OCI-LY7 (cell line): ENCODE data around the gene TGM2. TPM values are rescaled to one million over a fixed set of nuclear protein-coding genes. Genes with fewer than 3 reads are reported as not detected.

ENCODE experiments used
- BruUV-seq: library from RNA; stranded (reverse); fragments of 400-500 nt; replicated peaks from 2 replicates; lab custom pipeline; 2021; lab: Mats Ljungman, UMichigan
- CTCF ChIA-PET: fragments of 300-600 bp; sonication (Branson Sonifier 250); formaldehyde crosslinking; loops from one replicate; lab custom pipeline; 2022; ENCODE audit warnings: antibody characterized with exemption; ENCODE audit not compliant: unreplicated experiment; lab: Charles Lee
- POLR2A ChIA-PET: fragments of 300-600 bp; sonication (Branson Sonifier 250); formaldehyde crosslinking; loops from one replicate; lab custom pipeline; 2022; ENCODE audit warnings: antibody characterized with exemption; lab: Charles Lee
- DNase-seq: peaks from one replicate; pipeline ENCODE4 v3.0.0-alpha.2; 2015; ENCODE audit warnings: low spot score
- H2AFZ ChIP-seq: fragments of 200-600 bp; sonication (generic), shearing (Covaris generic); 2 replicates; pipeline ENCODE4 v1.6.1; 2014; ENCODE audit warnings: mild to moderate bottlenecking, antibody characterized with exemption, low read length, moderate library complexity
- H3K27ac ChIP-seq: fragments of 200-600 bp; sonication (generic); 2 replicates; pipeline ENCODE4 v1.5.1; 2014; ENCODE audit warnings: mixed run types, low read depth, mild to moderate bottlenecking, moderate library complexity, low read length, inconsistent platforms; ENCODE audit not compliant: poor library complexity, severe bottlenecking
- H3K36me3 ChIP-seq: fragments of 200-600 bp; sonication (generic); 2 replicates; pipeline ENCODE4 v1.6.1; 2014; ENCODE audit warnings: mild to moderate bottlenecking, antibody characterized with exemption, low read length, moderate library complexity, mixed read lengths; ENCODE audit not compliant: insufficient read depth
- H3K4me1 ChIP-seq: fragments of 200-600 bp; sonication (generic); 2 replicates; pipeline ENCODE4 v1.5.1; 2014; ENCODE audit warnings: mild to moderate bottlenecking, low read length; ENCODE audit not compliant: insufficient read depth, poor library complexity, severe bottlenecking
- H3K4me2 ChIP-seq: fragments of 200-600 bp; sonication (generic); 2 replicates; pipeline ENCODE4 v1.6.1; 2014; ENCODE audit warnings: mild to moderate bottlenecking, low read length
- H3K4me3 ChIP-seq: fragments of 200-600 bp; sonication (generic); 2 replicates; pipeline ENCODE4 v1.5.1; 2014; ENCODE audit warnings: mild to moderate bottlenecking, low read depth, low read length; ENCODE audit not compliant: poor library complexity, severe bottlenecking
- H3K79me2 ChIP-seq: fragments of 200-600 bp; sonication (generic); 2 replicates; pipeline ENCODE4 v1.6.1; 2016; ENCODE audit warnings: low read depth, mild to moderate bottlenecking, low read length, moderate library complexity, mixed read lengths; ENCODE audit not compliant: insufficient read depth
- H3K9me2 ChIP-seq: fragments of 200-600 bp; sonication (generic); 2 replicates; pipeline ENCODE4 v1.6.1; 2016; ENCODE audit warnings: mild to moderate bottlenecking, low read length, mixed read lengths; ENCODE audit not compliant: insufficient read depth
- H3K9me3 ChIP-seq: fragments of 200-600 bp; sonication (generic); 2 replicates; pipeline ENCODE4 v1.6.1; 2014; ENCODE audit warnings: mild to moderate bottlenecking, mixed run types, low read length, mixed read lengths
- H4K20me1 ChIP-seq: fragments of 200-600 bp; sonication (generic); 2 replicates; pipeline ENCODE4 v1.6.1; 2014; ENCODE audit warnings: mild to moderate bottlenecking, antibody characterized with exemption, low read length, moderate library complexity, mixed read lengths; ENCODE audit not compliant: insufficient read depth
- CTCF ChIP-seq: fragments of 200-600 bp; sonication (generic); conservative IDR thresholded peaks from 2 replicates; pipeline ENCODE4 v1.5.1; 2014; ENCODE audit warnings: mild to moderate bottlenecking, antibody characterized with exemption, low read length, moderate library complexity, mixed read lengths
- EZH2phosphoT487 ChIP-seq: fragments of 200-600 bp; sonication (generic); IDR thresholded peaks from 2 replicates; pipeline ENCODE4 v1.6.1; 2018; ENCODE audit warnings: low read depth, borderline replicate concordance, mild to moderate bottlenecking, mixed run types, antibody characterized with exemption, low read length, moderate library complexity, mixed read lengths
- intact Hi-C: fragments of 100-400 bp; cut with micrococcal nuclease; formaldehyde crosslinking; loops from one replicate; pipeline ENCODE4 v1.10.0; 2022; ENCODE audit not compliant: unreplicated experiment
- total RNA-seq, 2 experiments: library from RNA; depleted of rRNA in 1 of 2; stranded (reverse); fragments of >200 nt in 1 of 2; shearing (Covaris generic) in 1 of 2; gene quantifications; 2 replicates each; pipeline ENCODE4 v1.2.3, GENCODE V29; 2014 to 2022

Gene TGM2
- total RNA-seq, 2 experiments from 2014 or later = not detected

DNA sequence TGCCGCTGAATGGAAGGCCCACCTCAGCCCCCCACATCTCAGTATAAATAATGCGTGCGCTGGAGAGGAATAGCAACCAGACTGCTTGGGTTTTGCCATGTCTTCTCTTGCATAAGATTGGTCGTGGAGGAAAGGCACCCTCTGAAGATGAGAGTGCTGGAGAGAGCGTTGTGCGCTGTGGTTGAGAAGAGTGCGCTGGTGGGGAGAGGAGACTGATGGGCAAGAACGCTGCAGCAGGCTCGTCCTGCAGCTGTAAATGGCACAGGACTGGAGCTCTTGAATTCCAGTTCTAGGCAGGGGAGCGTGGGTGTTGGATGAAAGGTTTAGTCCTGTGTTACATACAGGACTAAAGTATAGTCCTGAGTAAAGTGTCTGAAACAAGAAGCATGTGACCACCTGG lies 80.0 kb downstream of the TGM2 start:
- H4K20me1 ChIP-seq = 0 out of 2 replicates have a peak, but pooled peaks cover 6% of the 10 kb centered on the region
- peaks cover 21% of the 10 kb centered on the region for H3K79me2 ChIP-seq
- TF ChIP-seq EZH2phosphoT487 (no peak), CTCF (no peak)
- no peaks in the 10 kb centered on the region for H3K9me3 ChIP-seq
- no peak overlapping the region for H3K4me2 ChIP-seq
- no peaks in the 10 kb centered on the region for H3K4me1 ChIP-seq
- no peak overlapping the region for H3K4me3 ChIP-seq
- BruUV-seq = no TSS peak
- peaks cover 91% of the 10 kb centered on the region for H3K36me3 ChIP-seq
- ChIA-PET POLR2A (no interaction called here), CTCF (no interaction called here)
- intact Hi-C loops = no loop called here
- H3K27ac ChIP-seq = no peak overlapping the region
- no peak for DNase-seq
- no peaks in the 10 kb centered on the region for H3K9me2 ChIP-seq
- H2AFZ ChIP-seq = no peak overlapping the region

DNA sequence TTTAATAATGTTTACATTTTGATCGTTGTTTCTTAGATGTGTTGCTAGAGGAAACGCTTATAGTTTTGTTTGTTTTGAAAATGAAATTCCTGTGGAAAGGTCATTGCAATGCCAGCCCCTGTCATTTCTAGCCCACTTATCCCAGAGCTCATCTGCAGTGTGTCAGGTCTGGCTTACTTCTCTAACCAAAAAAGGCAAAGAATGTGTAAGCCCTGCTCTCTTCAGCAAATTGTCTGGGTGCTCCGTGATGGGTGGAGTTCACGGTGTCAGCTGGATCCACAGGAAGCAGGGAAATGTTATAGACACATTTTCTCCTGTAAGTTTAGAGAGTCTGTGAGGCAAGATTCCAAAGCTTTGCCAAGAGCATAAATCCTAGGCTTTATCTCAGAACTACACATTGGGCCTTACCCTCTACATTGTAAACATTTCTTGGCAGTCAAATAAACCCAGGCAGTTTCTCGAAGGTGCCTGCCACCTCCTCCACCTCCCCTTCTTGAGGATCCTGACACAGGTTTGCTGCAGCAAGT lies 80.6 kb downstream of the TGM2 start:
- BruUV-seq = no TSS peak
- peaks cover 22% of the 10 kb centered on the region for H3K79me2 ChIP-seq
- intact Hi-C loops = no loop called here
- no peak overlapping the region for H3K4me2 ChIP-seq
- TF ChIP-seq EZH2phosphoT487 (no peak), CTCF (no peak)
- CTCF ChIA-PET = no interaction called here
- POLR2A ChIA-PET = no interaction called here
- H3K27ac ChIP-seq = no peak overlapping the region
- no peak overlapping the region for H3K4me3 ChIP-seq
- 0 out of 2 replicates have a peak, but pooled peaks cover 6% of the 10 kb centered on the region for H4K20me1 ChIP-seq
- H2AFZ ChIP-seq = no peak overlapping the region
- H3K36me3 ChIP-seq = peaks cover 91% of the 10 kb centered on the region
- no peaks in the 10 kb centered on the region for H3K4me1 ChIP-seq
- H3K9me2 ChIP-seq = no peaks in the 10 kb centered on the region
- no peaks in the 10 kb centered on the region; the same call in 1 of the 2 replicates for H3K9me3 ChIP-seq
- no peak for DNase-seq

DNA sequence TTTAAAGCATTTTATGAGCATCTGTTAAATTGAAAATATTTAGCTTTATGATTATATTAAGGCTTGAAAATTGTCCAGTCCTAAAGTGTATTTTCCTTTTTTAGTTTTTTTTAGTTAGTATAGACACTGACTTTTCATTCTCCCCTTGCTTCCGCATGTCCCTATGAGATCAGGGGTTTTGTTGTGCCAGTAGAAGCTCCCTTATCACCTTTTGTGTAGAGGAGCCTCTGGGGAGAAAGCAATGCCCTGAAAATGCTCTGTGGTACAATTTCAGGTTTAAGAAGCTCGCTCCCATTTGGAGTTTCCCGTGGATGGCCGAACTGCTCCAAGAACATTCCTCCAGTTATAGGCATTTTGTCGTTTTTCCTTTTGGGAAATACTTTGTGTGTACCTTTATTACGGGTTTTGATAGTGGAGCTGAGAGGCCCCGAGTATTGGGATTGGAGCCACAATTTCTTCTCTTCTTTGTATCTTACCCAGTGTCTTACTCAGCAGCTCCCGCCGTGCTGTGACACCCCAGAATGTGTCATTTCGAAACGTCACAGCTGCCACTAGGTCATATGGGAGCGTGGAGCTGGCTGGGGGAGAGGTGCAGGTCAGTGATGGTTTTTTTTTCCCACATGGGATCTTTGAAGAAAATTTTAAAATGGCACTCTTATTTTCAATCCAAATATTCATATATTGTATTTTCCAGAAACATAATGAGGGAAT lies 81.6 kb downstream of the TGM2 start:
- no TSS peak for BruUV-seq
- ChIA-PET CTCF (no interaction called here), POLR2A (no interaction called here)
- intact Hi-C loops = no loop called here
- H3K9me2 ChIP-seq = no peaks in the 10 kb centered on the region
- H3K4me2 ChIP-seq = no peak overlapping the region
- no peak overlapping the region for H3K27ac ChIP-seq
- H3K36me3 ChIP-seq = peaks cover 92% of the 10 kb centered on the region
- TF ChIP-seq CTCF (no peak), EZH2phosphoT487 (no peak)
- H4K20me1 ChIP-seq = 0 out of 2 replicates have a peak, but pooled peaks cover 6% of the 10 kb centered on the region
- no peak for DNase-seq
- H2AFZ ChIP-seq = no peak overlapping the region
- no peak overlapping the region for H3K4me3 ChIP-seq
- no peaks in the 10 kb centered on the region for H3K4me1 ChIP-seq
- peaks cover 22% of the 10 kb centered on the region for H3K79me2 ChIP-seq
- no peaks in the 10 kb centered on the region; the same call in 1 of the 2 replicates for H3K9me3 ChIP-seq
